GM18505 (cell line): ENCODE measurements around the gene INPP4A.

Source experiments
- ATAC-seq: cut with Tn5 transposase; IDR thresholded peaks from one replicate; pipeline ENCODE4 v1.9.1; 2021; ENCODE audit not compliant: unreplicated experiment
- POLR2A ChIP-seq: IDR thresholded peaks from 4 replicates; pipeline ENCODE4 v1.6.1; 2011; ENCODE audit warnings: borderline replicate concordance; ENCODE audit not compliant: insufficient read depth, insufficient read length; ENCODE audit errors: extremely low read depth

The INPP4A gene

DNA sequence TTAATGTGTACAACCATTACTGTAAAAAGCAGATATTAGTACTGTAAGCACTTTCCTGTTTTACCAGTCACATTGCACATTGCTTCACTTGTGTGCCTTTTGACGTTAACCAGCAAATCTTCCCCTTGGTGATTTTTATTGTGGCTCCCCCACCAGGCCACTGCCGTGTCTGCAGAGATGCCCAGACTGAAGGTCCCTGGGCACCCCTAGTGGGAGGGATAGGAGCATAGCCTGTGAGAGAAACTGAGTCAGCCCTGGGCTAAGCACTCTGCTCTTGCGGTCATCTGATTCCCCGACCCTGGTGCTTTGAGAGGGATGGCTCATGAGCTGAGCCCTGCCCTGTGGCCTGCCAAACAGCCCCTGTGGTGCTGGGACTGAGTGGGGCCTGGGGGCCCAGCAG is 73.4 kb downstream of the INPP4A start:
- ATAC-seq: no peak
- no peak for TF ChIP-seq POLR2A

DNA sequence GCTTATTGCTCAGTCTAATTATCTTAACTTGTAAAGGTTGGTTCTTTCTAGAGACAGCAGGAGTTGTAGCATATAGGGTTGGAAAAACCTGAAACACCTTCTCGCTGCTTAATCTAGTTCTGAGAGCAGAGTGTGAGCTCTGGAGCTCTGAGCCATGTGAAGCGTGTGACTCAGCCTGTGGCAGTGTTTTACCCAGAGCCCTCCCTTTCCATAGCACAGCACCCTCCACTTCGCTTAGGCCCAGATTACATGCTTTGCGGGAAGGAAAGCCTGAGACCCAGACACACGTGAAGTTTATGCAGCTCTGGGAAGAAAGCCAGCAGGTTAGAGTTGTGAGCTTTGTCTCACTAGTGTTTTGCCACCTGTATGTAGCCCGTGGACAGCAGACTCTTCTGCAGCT is 74.5 kb downstream of the INPP4A start:
- TF ChIP-seq POLR2A: no peak
- no peak for ATAC-seq

DNA sequence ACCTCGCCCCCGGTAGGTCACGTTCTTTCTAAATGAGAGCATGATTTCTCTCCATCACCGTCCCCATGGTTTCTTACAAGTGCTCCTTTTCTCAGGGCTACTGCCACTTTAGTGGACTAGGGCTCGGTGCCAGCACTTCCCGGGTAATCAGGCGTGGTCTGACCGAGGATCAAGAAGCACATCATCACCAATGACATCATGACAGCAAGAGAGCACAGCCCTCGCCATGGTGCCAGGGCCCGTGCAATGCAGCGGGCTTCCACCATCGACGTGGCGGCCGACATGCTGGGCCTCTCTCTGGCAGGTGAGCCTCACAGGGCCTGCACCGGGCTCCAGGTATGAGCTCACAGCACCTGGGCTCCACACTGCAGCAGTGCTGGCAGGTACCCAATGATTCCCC is 75.2 kb downstream of the INPP4A start:
- no peak for TF ChIP-seq POLR2A

DNA sequence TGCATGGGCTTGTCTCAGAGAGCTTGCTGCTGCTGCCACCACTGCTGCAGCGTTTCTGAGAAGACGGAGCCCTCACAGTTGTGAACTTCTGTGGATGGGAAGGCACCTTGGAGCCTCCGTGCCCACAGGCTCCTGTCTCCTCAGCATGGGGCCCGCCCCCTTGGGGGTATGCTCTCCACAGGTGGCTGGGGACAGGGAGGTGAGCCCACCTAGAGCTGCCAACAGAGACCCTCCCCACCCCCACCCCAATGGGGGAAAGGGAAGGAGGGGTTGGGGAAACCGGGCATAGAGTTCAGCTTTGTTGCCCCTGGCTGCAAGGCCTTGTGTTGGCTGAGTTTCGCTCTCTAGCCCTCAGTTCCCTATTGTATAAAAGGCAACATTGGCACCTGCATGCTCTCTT is 76.1 kb downstream of the INPP4A start:
- TF ChIP-seq POLR2A: no peak
- no peak for ATAC-seq

More for the DNA sequence above, 75.2 kb downstream of the INPP4A start:
- ATAC-seq: no peak

DNA sequence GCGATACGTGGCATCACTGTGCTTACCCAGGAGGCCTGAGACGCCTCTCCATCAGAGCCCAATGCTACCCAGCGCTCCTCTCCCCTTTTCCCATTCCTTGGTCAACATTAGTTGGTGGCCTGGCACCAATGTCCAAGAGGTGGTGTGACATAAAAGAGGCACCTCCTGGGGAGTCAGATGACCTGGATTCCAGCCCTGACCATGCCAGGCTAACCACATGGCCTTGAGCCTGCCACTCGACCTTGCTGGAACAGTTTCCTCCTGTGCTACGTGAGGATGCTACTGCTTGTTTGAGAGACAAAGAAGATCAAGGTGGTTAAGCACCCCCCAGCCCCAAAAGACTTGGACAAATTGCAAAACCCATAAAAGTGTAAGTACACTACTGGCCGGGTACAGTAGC is 76.6 kb downstream of the INPP4A start:
- no peak for TF ChIP-seq POLR2A
- no peak for ATAC-seq

DNA sequence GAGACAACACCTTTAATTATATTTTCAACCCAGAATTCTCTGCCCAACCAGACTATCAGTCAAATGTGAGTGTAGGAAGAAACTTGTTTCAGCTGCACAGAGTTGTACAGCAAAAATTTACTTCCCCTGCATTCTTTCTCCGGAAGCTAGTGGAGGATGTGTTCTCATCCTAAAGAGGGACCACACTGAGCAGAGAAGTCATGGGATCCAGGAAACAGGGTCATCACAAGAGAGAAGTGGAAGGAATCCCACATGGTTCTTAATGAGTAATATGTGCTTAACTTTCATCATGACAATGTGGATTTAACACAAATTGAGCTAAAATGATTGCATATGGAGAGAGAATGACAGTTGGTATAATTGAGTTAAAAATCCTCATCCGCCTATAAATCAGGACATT is 78.2 kb downstream of the INPP4A start:
- no peak for ATAC-seq
- TF ChIP-seq POLR2A: no peak

DNA sequence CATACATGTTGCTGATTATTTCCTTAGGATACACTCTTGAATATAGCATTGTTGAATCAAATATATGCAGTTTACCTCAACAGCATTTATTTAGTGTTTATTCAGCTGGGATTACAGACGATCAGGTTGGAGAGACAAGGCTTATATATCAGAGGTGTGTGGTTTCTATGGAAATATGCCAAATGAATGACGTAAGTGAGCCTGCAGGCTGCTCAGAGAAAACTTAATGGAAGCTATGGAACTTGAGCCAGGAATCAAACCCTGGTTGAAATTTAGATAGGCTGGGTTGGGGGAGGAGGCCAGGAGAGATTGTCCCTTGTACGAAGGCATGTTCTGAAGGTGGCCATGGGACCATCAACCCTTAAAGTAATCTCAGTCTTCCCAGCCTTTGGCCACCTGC is 79.5 kb downstream of the INPP4A start:
- TF ChIP-seq POLR2A: no peak
- ATAC-seq: no peak

DNA sequence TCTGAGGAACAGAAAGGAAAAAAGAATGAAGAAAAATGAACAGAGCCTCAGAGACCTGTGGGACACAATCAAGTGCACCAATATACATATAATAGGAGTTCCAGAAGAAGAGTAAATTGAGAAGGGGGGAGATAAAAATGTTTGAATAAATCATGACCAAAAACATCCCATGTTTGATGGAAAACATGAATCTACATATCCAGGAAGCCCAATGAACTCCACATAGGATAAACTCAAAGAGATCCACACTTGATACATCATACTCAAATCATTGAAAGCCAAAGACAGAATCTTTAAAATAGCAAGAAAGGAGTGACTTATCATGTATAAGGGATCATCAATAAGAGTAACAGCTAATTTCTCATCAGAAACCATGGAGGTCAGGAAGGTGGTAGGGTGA is 83.7 kb downstream of the INPP4A start:
- no peak for ATAC-seq

DNA sequence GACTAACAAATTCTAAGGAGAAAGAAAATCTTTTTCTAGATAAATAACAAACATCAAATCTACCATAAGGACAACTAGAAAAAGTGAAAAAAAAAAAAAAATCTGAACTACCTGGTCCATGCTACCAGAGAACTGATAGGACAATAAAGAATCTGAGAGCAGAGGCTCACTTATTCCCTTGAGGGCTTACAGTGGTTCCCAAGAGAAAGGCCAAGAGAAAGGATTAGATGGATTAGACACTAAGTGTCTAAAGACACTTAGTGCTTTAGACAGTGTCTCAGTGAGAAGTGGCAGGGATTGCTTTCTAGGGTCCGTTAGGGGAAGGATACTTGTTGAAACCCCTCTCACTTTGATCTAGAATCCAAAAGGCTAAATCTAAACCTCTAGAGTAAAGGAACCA is 85.5 kb downstream of the INPP4A start:
- TF ChIP-seq POLR2A: no peak
- ATAC-seq: no peak

More for the DNA sequence above, 83.7 kb downstream of the INPP4A start:
- no peak for TF ChIP-seq POLR2A

DNA sequence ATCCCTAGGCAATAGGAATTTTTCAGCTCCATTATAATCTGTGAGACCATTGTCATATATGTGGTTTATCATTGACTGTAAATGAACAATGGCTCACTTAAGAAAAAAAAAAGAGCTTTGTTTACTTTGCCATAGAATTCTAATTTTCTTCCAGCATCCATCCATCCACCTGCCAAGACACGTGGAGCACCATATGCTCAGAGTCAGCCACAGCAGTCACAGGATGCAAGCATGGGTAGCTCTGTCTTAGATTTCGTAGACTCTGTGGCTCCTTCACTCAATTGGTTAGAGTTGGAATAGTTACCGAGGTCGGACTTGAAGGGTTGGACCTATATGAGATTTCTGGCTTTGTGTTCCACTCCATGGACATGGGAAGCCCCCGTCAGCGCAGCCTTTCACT is 88.1 kb downstream of the INPP4A start:
- TF ChIP-seq POLR2A: no peak
- ATAC-seq: no peak

DNA sequence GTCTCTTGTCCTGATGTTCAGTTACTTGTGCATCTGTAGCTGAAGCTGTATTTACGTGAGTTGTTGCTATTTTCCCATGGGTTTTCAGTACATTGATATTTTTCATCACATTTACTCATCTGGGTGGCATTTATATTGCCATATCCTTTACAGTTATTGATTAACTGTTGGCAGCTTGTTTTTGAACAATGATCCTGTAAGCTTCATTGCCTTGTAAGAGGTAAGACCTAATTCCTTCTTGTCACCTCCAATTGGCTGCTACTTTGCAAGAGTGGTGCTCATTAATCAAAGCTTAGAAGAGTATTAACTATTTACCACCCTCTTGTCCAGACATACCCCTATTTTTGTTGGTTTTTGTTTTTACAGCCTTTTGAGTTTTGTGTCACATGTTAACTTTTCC is 88.9 kb downstream of the INPP4A start:
- no peak for ATAC-seq
- TF ChIP-seq POLR2A: no peak

DNA sequence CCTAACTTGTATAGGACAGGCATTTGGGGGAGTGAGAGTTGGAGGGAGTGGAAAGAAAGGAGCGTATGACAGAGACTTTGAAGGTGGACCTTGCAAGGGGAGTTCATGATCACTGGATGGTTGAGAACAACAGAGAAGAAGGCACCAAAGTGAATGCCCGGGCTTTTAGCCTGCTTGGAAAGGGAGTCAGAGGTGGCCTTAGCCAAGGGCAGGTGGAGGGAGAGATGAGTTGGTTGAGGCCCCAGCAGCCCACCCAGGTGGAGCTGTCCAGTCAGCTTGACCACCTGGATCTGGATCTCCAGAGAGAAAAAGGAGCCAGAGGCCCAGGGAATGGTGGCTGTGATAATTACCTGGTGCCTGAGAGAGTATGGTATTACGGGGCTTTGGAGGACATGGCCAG is 90.1 kb downstream of the INPP4A start:
- no peak for TF ChIP-seq POLR2A
- no peak for ATAC-seq

DNA sequence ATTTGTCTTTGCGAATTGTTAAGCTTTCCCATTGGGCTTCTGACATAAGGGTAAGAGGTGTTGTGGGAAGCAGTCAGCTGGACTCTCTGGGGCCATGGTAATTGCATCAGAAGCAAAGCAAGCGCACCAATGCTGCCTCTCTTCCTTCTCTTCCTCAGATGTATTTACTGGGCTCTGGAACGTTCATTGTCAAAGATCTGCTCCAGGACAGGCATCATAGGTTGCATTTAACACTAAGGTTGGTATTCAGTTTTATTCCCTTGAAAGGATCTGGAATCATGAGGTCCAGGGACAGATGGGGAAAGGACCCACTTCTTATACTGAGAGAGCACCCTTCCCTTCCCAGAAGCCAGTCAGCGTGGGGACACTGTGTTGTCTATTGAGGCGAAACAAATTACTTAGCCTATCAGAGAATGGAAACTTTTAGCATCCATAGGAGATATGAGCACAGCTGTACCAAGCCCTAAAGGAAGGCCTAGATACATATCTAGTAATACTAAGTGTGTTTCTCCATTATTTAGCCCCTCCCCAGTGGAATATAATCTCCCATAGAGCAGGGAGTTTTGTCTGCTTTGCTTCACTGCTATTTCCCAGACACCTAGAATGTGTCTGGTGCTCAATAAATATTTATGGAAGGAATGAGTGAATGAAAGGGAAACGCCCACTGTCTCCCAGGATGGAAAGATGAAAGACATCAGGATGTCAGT is 91.5 kb downstream of the INPP4A start:
- no peak for ATAC-seq
- TF ChIP-seq POLR2A: no peak

DNA sequence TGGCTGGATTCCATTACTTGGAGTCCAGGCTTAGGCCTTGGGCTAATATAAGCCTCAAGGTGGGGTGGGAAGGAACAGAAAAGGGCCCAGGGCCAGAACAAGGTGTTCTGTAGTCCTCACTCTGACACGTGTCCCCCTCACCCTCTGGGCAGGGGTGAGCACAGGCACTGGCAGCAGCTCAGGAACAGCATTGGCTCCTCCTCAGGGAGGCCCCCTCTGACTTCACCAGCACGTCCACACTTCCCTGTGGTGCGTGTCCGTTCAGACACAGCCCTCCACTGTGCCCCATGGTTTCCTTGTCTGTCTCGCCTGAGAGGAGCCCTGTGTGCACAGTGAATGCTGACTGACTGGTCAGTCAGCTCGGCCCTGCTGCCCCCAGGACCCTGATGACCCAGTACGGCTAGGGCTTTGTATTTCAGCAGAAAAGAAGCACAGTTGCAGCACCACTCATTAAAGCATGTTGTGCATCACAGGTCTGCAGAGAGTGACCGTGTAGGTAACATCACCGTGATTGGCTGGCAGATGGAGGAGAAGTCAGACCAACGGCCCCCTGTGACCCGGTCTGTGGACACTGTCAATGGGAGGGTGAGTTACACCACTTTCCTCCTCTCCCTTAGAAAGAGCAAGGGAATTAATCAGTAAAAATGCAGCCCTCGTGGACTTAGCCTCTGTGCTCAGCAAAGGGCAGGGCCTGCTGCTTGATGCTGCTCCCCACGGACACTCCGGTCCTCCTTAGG is 92.9 kb downstream of the INPP4A start:
- TF ChIP-seq POLR2A: no peak
- no peak for ATAC-seq

DNA sequence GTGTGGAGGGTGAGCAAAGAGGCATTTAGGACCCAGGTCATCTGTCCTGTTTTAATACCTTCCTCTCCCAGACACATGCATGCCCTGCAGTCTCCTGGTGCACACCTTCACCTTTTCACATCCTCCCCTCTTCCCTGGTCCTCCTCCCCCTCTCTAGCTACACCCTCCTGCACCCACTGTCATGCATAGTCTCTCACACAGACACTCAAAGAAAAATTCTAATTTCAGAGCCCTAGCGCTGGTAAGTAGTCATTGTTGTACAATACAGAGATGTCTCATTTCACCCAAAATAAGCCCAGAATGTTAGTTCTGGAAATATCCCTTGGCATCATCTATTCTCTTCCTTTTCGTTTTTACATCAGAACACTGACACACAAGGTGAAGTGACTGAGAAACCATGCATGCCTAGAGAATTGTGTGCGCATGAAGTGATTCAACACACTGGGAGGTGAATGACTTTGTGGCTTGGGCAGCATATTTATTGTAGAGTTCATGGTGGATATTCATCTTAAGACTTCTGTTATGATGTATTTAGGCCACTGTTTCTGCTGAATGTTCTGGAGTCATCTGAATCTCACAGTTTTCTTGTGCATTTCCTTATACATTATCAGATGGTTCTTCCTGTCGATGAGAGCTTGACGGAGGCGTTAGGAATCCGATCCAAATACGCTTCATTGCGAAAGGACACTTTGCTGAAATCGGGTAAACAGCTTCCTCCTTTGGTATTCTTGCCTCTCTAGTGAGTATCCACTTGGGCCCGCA is 93.8 kb downstream of the INPP4A start:
- ATAC-seq: no peak
- no peak for TF ChIP-seq POLR2A
